ENCODE results near the gene PFKFB1. TPM values are rescaled to one million over a fixed set of nuclear protein-coding genes. Genes with fewer than 3 reads are reported as not detected.

Gene PFKFB1
- total and polyA plus RNA-seq, 11 donors = 0.11 to 1.2 (median 0.24) TPM; not detected in 3

DNA sequence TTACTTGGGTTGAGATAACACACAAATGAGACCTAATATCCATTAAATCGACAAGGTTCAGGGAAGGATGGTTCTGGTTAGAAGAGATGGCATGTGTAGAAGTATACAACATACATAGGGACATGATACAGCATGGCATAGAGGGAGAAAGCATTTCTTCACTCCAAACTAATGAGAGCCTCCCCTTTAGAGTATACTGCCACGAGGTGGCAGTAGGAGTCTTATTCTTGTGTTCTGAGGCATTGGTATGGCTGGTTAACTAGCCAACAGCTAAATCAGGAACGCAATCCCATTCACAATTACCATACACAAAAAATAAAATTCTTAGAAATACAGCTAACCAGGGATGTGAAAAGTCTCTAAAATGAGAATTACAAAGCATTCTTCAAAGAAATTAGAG is 102.4 kb downstream of the PFKFB1 start:
- Histone ChIP-seq H3K9me3 (peaks cover 0 to 30% (median 0%) of the 10 kb centered on the region in 12 donors), H3K36me3 (no peaks in the 10 kb centered on the region), H3K27me3 (peaks cover 0 to 23% (median 0%) of the 10 kb centered on the region in 9 donors), H3K4me3 (no peak overlapping the region), H3K4me1 (no peaks in the 10 kb centered on the region), H3K27ac (no peak overlapping the region)
- DNase-seq (peak in 2 of 5 donors; percentile 16 to 22), ATAC-seq (peak in 2 of 4 donors; percentile 38 to 48)
- TF ChIP-seq, protein P1, sequence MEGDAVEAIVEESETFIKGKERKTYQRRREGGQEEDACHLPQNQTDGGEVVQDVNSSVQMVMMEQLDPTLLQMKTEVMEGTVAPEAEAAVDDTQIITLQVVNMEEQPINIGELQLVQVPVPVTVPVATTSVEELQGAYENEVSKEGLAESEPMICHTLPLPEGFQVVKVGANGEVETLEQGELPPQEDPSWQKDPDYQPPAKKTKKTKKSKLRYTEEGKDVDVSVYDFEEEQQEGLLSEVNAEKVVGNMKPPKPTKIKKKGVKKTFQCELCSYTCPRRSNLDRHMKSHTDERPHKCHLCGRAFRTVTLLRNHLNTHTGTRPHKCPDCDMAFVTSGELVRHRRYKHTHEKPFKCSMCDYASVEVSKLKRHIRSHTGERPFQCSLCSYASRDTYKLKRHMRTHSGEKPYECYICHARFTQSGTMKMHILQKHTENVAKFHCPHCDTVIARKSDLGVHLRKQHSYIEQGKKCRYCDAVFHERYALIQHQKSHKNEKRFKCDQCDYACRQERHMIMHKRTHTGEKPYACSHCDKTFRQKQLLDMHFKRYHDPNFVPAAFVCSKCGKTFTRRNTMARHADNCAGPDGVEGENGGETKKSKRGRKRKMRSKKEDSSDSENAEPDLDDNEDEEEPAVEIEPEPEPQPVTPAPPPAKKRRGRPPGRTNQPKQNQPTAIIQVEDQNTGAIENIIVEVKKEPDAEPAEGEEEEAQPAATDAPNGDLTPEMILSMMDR (IDR thresholded peaks at IDR 0.05) = peak in 10 of 12 donors; percentile 20 to 60 (median 41)
- no peak for TF ChIP-seq POLR2A (IDR thresholded peaks at IDR 0.05)
- WGBS, 4 donors = 10 to 21% (median 17%) methylated on average over 3 of the region's 3 CpGs
- intact Hi-C loops (cut with DNase I) = loop anchor here in 9 of 10 donors (1.0 to 10.0 kb wide), 7 partner anchors 63 to 171 kb away; no protein-coding TSS in a partner anchor

DNA sequence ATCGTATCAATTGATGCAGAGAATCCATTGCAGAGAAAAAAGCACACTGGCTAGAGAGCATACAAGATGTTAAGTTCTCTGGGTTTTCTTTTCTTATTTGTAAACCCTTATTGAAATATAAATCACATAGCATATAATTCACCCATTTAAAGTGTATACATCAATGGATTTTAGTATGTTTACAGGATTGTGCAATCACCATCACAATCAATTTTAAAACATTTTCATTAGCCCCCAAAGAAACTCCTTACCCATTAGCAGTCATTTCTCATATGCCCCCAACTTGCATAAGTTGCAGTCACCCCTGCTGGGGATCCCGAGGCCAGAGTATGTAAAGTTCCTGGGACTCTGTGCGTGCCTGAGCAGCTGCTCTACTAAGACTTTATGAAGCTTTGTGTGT is 108.2 kb downstream of the PFKFB1 start:
- Histone ChIP-seq H3K4me3 (no peak overlapping the region), H3K4me1 (no peaks in the 10 kb centered on the region), H3K36me3 (no peaks in the 10 kb centered on the region), H3K27me3 (peaks cover 0 to 18% (median 0%) of the 10 kb centered on the region in 9 donors), H3K9me3 (peaks cover 0 to 5% (median 0%) of the 10 kb centered on the region in 12 donors), H3K27ac (no peak overlapping the region)
- ATAC-seq = no peak
- intact Hi-C loops (cut with DNase I) = no loop called here
- DNase-seq = no peak
- no peak for TF ChIP-seq POLR2A (IDR thresholded peaks at IDR 0.05)
- TF ChIP-seq, protein P1 (IDR thresholded peaks at IDR 0.05) = no peak
- WGBS, 4 donors = 69 to 84% (median 73%) methylated on average over 3 of the region's 3 CpGs

Other genes with a start within 250 kb of the PFKFB1 start
- not detected for gene ITIH6, start 195.9 kb downstream of the PFKFB1 start, total RNA-seq
- not detected for gene ITIH6, start 195.9 kb downstream of the PFKFB1 start, polyA plus RNA-seq
- gene MAGED2, start 186.4 kb downstream of the PFKFB1 start, total RNA-seq = 100 to 1,000 TPM in 5 of 9 donors, 10 to 100 TPM in 4; 80.7 to 126 (median 102) TPM
- gene MAGED2, start 186.4 kb downstream of the PFKFB1 start, polyA plus RNA-seq = 10 to 100 TPM; 59.3 to 90.9 TPM
- gene TRO, start 73.4 kb downstream of the PFKFB1 start, total RNA-seq = 1 to 10 TPM; 1.0 to 6.2 (median 2.5) TPM
- 1 to 10 TPM; 1.3 to 2.5 TPM for gene TRO, start 73.4 kb downstream of the PFKFB1 start, polyA plus RNA-seq
- gene APEX2, start 6.2 kb upstream of the PFKFB1 start, total RNA-seq = 10 to 100 TPM in 1 of 9 donors, 1 to 10 TPM in 8; 6.8 to 12.4 (median 8.6) TPM
- 10 to 100 TPM in 1 of 2 donors, 1 to 10 TPM in 1; 4.5 to 10.6 TPM for gene APEX2, start 6.2 kb upstream of the PFKFB1 start, polyA plus RNA-seq
- gene ALAS2, start 36.8 kb upstream of the PFKFB1 start, total RNA-seq = 1 to 10 TPM in 8 of 9 donors, under 1 TPM in 1; 0.44 to 8.3 (median 2.2) TPM
- under 1 TPM in 1 of 2 donors, not detected in 1; 0.06 TPM for gene ALAS2, start 36.8 kb upstream of the PFKFB1 start, polyA plus RNA-seq
- gene PAGE2B, start 80.8 kb upstream of the PFKFB1 start, total RNA-seq = not detected
- not detected for gene PAGE2B, start 80.8 kb upstream of the PFKFB1 start, polyA plus RNA-seq
- gene PAGE2, start 94.8 kb upstream of the PFKFB1 start, total RNA-seq = not detected
- gene PAGE2, start 94.8 kb upstream of the PFKFB1 start, polyA plus RNA-seq = not detected
- not detected for gene PAGE5, start 226.2 kb upstream of the PFKFB1 start, total RNA-seq
- not detected for gene PAGE5, start 226.2 kb upstream of the PFKFB1 start, polyA plus RNA-seq